A549 (cell line): ENCODE data around the gene B3GNT5.

Experiments used
- BHLHE40 ChIP-seq: IDR thresholded peaks from 2 replicates; pipeline ENCODE4 v1.6.1; 2012; ENCODE audit warnings: low read depth, low read length, inconsistent platforms
- CHD2 ChIP-seq: fragments of 150-350 bp; IDR thresholded peaks from 2 replicates; pipeline ENCODE4 v1.6.1; 2014; ENCODE audit warnings: low read length; ENCODE audit not compliant: partially characterized antibody
- ESRRA ChIP-seq: fragments of 150-350 bp; IDR thresholded peaks from 2 replicates; pipeline ENCODE4 v1.6.1; 2014; ENCODE audit warnings: mild to moderate bottlenecking, low read length, borderline replicate concordance
- GATA3 ChIP-seq: IDR thresholded peaks from 2 replicates; pipeline ENCODE4 v1.6.1; 2012; ENCODE audit warnings: borderline replicate concordance
- MYC ChIP-seq: IDR thresholded peaks from 2 replicates; pipeline ENCODE4 v1.6.1; 2012; ENCODE audit warnings: mild to moderate bottlenecking, inconsistent platforms, low read length, improper control_type of control experiment, borderline replicate concordance
- POLR2A ChIP-seq: IDR thresholded peaks from 2 replicates; pipeline ENCODE4 v1.6.1; 2012; ENCODE audit warnings: mild to moderate bottlenecking, low read length
- RAD21 ChIP-seq, 2 experiments: fragments of >200 bp in 1 of 2; sonication (Bioruptor Twin) in 1 of 2; formaldehyde crosslinking in 1 of 2; IDR thresholded peaks in 1 of 2; conservative IDR thresholded peaks in 1 of 2; 2 replicates in 1 of 2; 3 replicates in 1 of 2; pipeline ENCODE4 v1.6.1; 2012 to 2018; ENCODE audit warnings: inconsistent platforms in 1 of 2
- RCOR1 ChIP-seq: fragments of 150-350 bp; IDR thresholded peaks from 2 replicates; pipeline ENCODE4 v1.6.1; 2014; ENCODE audit warnings: antibody characterized with exemption, low read length, low read depth
- ZC3H11A ChIP-seq: fragments of 450-650 bp; IDR thresholded peaks from 2 replicates; pipeline ENCODE4 v1.6.1; 2014; ENCODE audit warnings: antibody characterized with exemption, mild to moderate bottlenecking
- TF ChIP-seq, protein P1 (sequence below): fragments of >200 bp; sonication (Bioruptor Twin); formaldehyde crosslinking; IDR thresholded peaks from 3 replicates; pipeline ENCODE4 v1.5.1; 2016
- TF ChIP-seq, protein P2 (sequence below): fragments of >200 bp; sonication (Bioruptor Twin); formaldehyde crosslinking; IDR thresholded peaks from 3 replicates; pipeline ENCODE4 v1.6.1; 2016
- TF ChIP-seq, protein P3 (sequence below): IDR thresholded peaks from 2 replicates; pipeline ENCODE4 v1.6.1; 2012
- TF ChIP-seq, protein P4 (sequence below): fragments of 200-600 bp; sonication (generic); IDR thresholded peaks from 2 replicates; pipeline ENCODE4 v1.6.1; 2016; ENCODE audit warnings: antibody characterized with exemption, mild to moderate bottlenecking, moderate library complexity

DNA sequence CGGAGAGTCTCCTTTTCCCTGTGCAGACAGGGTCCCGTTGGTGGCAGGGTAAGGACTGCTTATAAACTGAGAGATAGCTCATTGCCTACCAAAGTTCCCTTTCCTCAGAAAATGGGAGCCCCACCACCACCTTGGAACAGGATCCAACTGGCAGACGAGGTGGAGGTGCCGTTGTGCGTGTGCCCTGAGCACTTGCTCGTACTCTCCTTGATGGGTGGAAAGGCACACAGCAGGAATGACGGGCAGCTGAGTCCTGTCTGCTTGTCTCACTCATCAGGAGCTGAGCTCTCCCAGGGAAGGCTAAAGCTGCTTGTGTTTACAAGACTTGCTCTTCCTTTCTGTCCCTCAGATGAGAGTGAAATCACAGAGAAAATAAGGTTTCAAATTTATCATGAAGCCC lies 60.7 kb downstream of the B3GNT5 start:
- no peak for TF ChIP-seq POLR2A
- TF ChIP-seq, protein P1, sequence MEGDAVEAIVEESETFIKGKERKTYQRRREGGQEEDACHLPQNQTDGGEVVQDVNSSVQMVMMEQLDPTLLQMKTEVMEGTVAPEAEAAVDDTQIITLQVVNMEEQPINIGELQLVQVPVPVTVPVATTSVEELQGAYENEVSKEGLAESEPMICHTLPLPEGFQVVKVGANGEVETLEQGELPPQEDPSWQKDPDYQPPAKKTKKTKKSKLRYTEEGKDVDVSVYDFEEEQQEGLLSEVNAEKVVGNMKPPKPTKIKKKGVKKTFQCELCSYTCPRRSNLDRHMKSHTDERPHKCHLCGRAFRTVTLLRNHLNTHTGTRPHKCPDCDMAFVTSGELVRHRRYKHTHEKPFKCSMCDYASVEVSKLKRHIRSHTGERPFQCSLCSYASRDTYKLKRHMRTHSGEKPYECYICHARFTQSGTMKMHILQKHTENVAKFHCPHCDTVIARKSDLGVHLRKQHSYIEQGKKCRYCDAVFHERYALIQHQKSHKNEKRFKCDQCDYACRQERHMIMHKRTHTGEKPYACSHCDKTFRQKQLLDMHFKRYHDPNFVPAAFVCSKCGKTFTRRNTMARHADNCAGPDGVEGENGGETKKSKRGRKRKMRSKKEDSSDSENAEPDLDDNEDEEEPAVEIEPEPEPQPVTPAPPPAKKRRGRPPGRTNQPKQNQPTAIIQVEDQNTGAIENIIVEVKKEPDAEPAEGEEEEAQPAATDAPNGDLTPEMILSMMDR: no peak
- TF ChIP-seq BHLHE40: no peak
- TF ChIP-seq CHD2: no peak
- TF ChIP-seq, protein P2, sequence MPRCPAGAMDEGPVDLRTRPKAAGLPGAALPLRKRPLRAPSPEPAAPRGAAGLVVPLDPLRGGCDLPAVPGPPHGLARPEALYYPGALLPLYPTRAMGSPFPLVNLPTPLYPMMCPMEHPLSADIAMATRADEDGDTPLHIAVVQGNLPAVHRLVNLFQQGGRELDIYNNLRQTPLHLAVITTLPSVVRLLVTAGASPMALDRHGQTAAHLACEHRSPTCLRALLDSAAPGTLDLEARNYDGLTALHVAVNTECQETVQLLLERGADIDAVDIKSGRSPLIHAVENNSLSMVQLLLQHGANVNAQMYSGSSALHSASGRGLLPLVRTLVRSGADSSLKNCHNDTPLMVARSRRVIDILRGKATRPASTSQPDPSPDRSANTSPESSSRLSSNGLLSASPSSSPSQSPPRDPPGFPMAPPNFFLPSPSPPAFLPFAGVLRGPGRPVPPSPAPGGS: no peak
- TF ChIP-seq, protein P3, sequence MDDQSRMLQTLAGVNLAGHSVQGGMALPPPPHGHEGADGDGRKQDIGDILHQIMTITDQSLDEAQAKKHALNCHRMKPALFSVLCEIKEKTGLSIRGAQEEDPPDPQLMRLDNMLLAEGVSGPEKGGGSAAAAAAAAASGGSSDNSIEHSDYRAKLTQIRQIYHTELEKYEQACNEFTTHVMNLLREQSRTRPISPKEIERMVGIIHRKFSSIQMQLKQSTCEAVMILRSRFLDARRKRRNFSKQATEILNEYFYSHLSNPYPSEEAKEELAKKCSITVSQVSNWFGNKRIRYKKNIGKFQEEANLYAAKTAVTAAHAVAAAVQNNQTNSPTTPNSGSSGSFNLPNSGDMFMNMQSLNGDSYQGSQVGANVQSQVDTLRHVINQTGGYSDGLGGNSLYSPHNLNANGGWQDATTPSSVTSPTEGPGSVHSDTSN: no peak
- no peak for TF ChIP-seq GATA3
- TF ChIP-seq, protein P4, sequence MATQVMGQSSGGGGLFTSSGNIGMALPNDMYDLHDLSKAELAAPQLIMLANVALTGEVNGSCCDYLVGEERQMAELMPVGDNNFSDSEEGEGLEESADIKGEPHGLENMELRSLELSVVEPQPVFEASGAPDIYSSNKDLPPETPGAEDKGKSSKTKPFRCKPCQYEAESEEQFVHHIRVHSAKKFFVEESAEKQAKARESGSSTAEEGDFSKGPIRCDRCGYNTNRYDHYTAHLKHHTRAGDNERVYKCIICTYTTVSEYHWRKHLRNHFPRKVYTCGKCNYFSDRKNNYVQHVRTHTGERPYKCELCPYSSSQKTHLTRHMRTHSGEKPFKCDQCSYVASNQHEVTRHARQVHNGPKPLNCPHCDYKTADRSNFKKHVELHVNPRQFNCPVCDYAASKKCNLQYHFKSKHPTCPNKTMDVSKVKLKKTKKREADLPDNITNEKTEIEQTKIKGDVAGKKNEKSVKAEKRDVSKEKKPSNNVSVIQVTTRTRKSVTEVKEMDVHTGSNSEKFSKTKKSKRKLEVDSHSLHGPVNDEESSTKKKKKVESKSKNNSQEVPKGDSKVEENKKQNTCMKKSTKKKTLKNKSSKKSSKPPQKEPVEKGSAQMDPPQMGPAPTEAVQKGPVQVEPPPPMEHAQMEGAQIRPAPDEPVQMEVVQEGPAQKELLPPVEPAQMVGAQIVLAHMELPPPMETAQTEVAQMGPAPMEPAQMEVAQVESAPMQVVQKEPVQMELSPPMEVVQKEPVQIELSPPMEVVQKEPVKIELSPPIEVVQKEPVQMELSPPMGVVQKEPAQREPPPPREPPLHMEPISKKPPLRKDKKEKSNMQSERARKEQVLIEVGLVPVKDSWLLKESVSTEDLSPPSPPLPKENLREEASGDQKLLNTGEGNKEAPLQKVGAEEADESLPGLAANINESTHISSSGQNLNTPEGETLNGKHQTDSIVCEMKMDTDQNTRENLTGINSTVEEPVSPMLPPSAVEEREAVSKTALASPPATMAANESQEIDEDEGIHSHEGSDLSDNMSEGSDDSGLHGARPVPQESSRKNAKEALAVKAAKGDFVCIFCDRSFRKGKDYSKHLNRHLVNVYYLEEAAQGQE: no peak
- no peak for TF ChIP-seq RAD21 (conservative IDR thresholded peaks at IDR 0.05 in 1 of 2, IDR thresholded peaks at IDR 0.05 in 1 of 2)
- TF ChIP-seq ZC3H11A: no peak
- TF ChIP-seq RCOR1: no peak
- no peak for TF ChIP-seq ESRRA
- TF ChIP-seq MYC: no peak
